ENCODE measurements around the gene ASTN1.

The ASTN1 gene

DNA sequence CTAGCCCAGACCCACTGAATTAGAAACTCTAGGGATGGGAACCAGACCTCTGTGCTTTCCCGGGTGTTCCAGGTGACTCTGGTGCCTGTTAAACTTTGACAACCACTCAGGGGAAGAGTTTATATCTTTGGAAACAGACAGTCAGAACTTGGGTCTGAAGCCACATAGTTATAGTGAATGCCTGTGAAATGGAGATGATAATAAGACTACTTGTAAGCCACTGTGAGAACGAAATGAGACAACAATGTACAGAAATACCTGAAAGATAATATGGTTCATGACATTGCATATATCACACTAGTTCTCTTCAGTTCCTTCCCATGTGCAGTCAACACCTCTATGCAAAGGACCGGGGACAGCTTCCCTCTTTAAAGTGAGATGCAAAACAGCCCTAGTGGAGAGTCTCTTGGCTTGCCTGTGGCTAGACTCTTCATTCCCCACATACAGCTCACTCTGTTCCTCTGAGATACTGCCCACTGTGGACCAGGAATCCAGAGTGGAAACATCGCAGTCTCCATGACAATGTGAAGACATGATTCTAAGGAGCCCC lies 287.5 kb downstream of the ASTN1 start:
- Histone ChIP-seq H3K4me3 (ENCODE audit: low read length in 2 of 2) (no peak overlapping the region), H3K4me1 (ENCODE audit: control insufficient read depth in 2 of 2, insufficient read depth in 2 of 2, low read length in 2 of 2) (no peaks in the 10 kb centered on the region), H3K9me3 (ENCODE audit: control insufficient read depth in 2 of 2, low read length in 2 of 2) (no peaks in the 10 kb centered on the region), H3K36me3 (ENCODE audit: control insufficient read depth in 2 of 2, insufficient read depth in 2 of 2, low read length in 2 of 2) (no peaks in the 10 kb centered on the region), H3K27me3 (ENCODE audit: control insufficient read depth in 2 of 2, insufficient read depth in 2 of 2, low read length in 2 of 2) (no peaks in the 10 kb centered on the region), H3K27ac (ENCODE audit: low read depth in 2 of 2, low read length in 2 of 2) (no peak overlapping the region), H3K9ac (ENCODE audit: low read depth in 1 of 2, low read length in 2 of 2) (no peak overlapping the region)

DNA sequence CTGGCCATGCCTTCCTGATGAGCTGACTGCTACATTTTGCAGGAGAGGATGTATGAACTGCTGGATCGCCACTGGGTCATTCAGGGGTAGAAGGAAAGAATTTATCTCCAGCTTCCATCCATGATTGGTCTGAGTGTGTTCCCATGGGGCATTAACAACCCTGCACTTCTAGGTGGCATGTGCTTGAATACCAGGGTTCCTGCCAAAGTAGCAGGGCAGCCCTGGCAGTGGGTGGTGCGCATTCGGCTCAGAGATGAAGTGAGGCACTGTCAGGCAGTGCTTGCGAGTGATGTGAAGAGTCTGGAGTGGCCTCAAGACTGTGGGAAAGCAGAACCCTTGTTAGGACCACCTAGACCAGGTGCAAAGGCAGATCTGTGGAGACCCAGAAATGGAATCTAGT lies 294.9 kb downstream of the ASTN1 start:
- Histone ChIP-seq H3K27me3 (ENCODE audit: control insufficient read depth in 2 of 2, insufficient read depth in 2 of 2, low read length in 2 of 2) (no peaks in the 10 kb centered on the region), H3K36me3 (ENCODE audit: control insufficient read depth in 2 of 2, insufficient read depth in 2 of 2, low read length in 2 of 2) (no peaks in the 10 kb centered on the region), H3K4me3 (ENCODE audit: low read length in 2 of 2) (no peak overlapping the region), H3K27ac (ENCODE audit: low read depth in 2 of 2, low read length in 2 of 2) (no peak overlapping the region), H3K4me1 (ENCODE audit: control insufficient read depth in 2 of 2, insufficient read depth in 2 of 2, low read length in 2 of 2) (no peaks in the 10 kb centered on the region), H3K9ac (ENCODE audit: low read depth in 1 of 2, low read length in 2 of 2) (no peak overlapping the region), H3K9me3 (ENCODE audit: control insufficient read depth in 2 of 2, low read length in 2 of 2) (no peaks in the 10 kb centered on the region)

DNA sequence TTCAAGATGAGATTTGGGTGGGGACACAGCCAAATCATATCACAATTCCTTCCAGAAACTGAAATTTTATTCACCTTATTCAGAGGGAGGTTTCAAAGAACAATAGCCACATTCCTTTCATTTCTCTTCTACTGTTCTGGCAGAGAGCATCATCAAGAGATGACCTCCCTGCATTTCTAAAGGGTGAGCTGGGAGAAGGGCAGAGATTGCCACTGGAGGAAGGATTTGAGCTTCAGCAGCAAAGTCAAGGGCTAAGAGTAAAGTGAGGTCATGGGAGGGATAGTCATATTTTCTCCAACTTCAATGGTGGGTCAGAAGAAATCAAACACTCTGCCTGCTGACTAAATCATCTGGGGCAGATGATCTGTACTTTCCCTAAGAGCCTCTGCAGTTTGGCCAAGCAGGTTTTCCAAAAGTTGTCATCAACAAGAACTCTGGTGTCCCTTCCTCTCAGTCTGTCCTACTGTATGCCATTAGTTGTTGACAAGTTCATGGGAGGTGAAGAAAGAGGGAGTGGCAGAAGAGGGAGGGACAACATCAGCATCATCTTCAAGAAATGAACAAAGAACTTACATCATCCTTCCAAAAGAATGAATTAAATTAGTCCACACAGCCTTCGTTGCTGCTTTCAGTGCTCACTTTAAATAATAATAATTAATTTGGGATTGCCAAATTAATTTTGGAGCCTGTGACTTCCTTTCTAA lies 298.3 kb downstream of the ASTN1 start:
- Histone ChIP-seq H3K9ac (ENCODE audit: low read depth in 1 of 2, low read length in 2 of 2) (no peak overlapping the region), H3K27ac (ENCODE audit: low read depth in 2 of 2, low read length in 2 of 2) (no peak overlapping the region), H3K4me3 (ENCODE audit: low read length in 2 of 2) (no peak overlapping the region), H3K27me3 (ENCODE audit: control insufficient read depth in 2 of 2, insufficient read depth in 2 of 2, low read length in 2 of 2) (no peaks in the 10 kb centered on the region), H3K36me3 (ENCODE audit: control insufficient read depth in 2 of 2, insufficient read depth in 2 of 2, low read length in 2 of 2) (no peaks in the 10 kb centered on the region), H3K4me1 (ENCODE audit: control insufficient read depth in 2 of 2, insufficient read depth in 2 of 2, low read length in 2 of 2) (no peaks in the 10 kb centered on the region), H3K9me3 (ENCODE audit: control insufficient read depth in 2 of 2, low read length in 2 of 2) (no peaks in the 10 kb centered on the region)

GRCh38 chr1:176864211-176864610 lies 300.3 kb downstream of the ASTN1 start:
- no peak overlapping the region for H3K9ac ChIP-seq (ENCODE audit: low read depth in 1 of 2, low read length in 2 of 2)
- no peak overlapping the region for H3K27ac ChIP-seq (ENCODE audit: low read depth in 2 of 2, low read length in 2 of 2)
- no peak overlapping the region for H3K4me3 ChIP-seq (ENCODE audit: low read length in 2 of 2)
- no peaks in the 10 kb centered on the region for H3K9me3 ChIP-seq (ENCODE audit: control insufficient read depth in 2 of 2, low read length in 2 of 2)
- H3K36me3 ChIP-seq (ENCODE audit: control insufficient read depth in 2 of 2, insufficient read depth in 2 of 2, low read length in 2 of 2): no peaks in the 10 kb centered on the region
- no peaks in the 10 kb centered on the region for H3K4me1 ChIP-seq (ENCODE audit: control insufficient read depth in 2 of 2, insufficient read depth in 2 of 2, low read length in 2 of 2)
- H3K27me3 ChIP-seq (ENCODE audit: control insufficient read depth in 2 of 2, insufficient read depth in 2 of 2, low read length in 2 of 2): no peaks in the 10 kb centered on the region

- Histone ChIP-seq H3K27me3 (ENCODE audit: control insufficient read depth in 2 of 2, insufficient read depth in 2 of 2, low read length in 2 of 2) (no peaks in the 10 kb centered on the region), H3K4me3 (ENCODE audit: low read length in 2 of 2) (no peak overlapping the region), H3K36me3 (ENCODE audit: control insufficient read depth in 2 of 2, insufficient read depth in 2 of 2, low read length in 2 of 2) (no peaks in the 10 kb centered on the region), H3K9ac (ENCODE audit: low read depth in 1 of 2, low read length in 2 of 2) (no peak overlapping the region), H3K9me3 (ENCODE audit: control insufficient read depth in 2 of 2, low read length in 2 of 2) (no peaks in the 10 kb centered on the region), H3K4me1 (ENCODE audit: control insufficient read depth in 2 of 2, insufficient read depth in 2 of 2, low read length in 2 of 2) (no peaks in the 10 kb centered on the region), H3K27ac (ENCODE audit: low read depth in 2 of 2, low read length in 2 of 2) (no peak overlapping the region)
Observed at GRCh38 chr1:176863613-176864012, 300.9 kb downstream of the ASTN1 start.

GRCh38 chr1:176858433-176858916 lies 306.0 kb downstream of the ASTN1 start:
- H3K27me3 ChIP-seq (ENCODE audit: control insufficient read depth in 2 of 2, insufficient read depth in 2 of 2, low read length in 2 of 2): no peaks in the 10 kb centered on the region
- H3K9me3 ChIP-seq (ENCODE audit: control insufficient read depth in 2 of 2, low read length in 2 of 2): no peaks in the 10 kb centered on the region
- H3K4me3 ChIP-seq (ENCODE audit: low read length in 2 of 2): no peak overlapping the region
- no peak overlapping the region for H3K27ac ChIP-seq (ENCODE audit: low read depth in 2 of 2, low read length in 2 of 2)
- H3K4me1 ChIP-seq (ENCODE audit: control insufficient read depth in 2 of 2, insufficient read depth in 2 of 2, low read length in 2 of 2): no peaks in the 10 kb centered on the region
- no peak overlapping the region for H3K9ac ChIP-seq (ENCODE audit: low read depth in 1 of 2, low read length in 2 of 2)
- H3K36me3 ChIP-seq (ENCODE audit: control insufficient read depth in 2 of 2, insufficient read depth in 2 of 2, low read length in 2 of 2): no peaks in the 10 kb centered on the region

GRCh38 chr1:176857632-176858031 lies 306.9 kb downstream of the ASTN1 start:
- H3K27me3 ChIP-seq (ENCODE audit: control insufficient read depth in 2 of 2, insufficient read depth in 2 of 2, low read length in 2 of 2): no peaks in the 10 kb centered on the region
- H3K9me3 ChIP-seq (ENCODE audit: control insufficient read depth in 2 of 2, low read length in 2 of 2): no peaks in the 10 kb centered on the region
- H3K4me3 ChIP-seq (ENCODE audit: low read length in 2 of 2): no peak overlapping the region
- no peak overlapping the region for H3K27ac ChIP-seq (ENCODE audit: low read depth in 2 of 2, low read length in 2 of 2)
- H3K4me1 ChIP-seq (ENCODE audit: control insufficient read depth in 2 of 2, insufficient read depth in 2 of 2, low read length in 2 of 2): no peaks in the 10 kb centered on the region
- H3K36me3 ChIP-seq (ENCODE audit: control insufficient read depth in 2 of 2, insufficient read depth in 2 of 2, low read length in 2 of 2): no peaks in the 10 kb centered on the region
- no peak overlapping the region for H3K9ac ChIP-seq (ENCODE audit: low read depth in 1 of 2, low read length in 2 of 2)

- H3K27me3 ChIP-seq (ENCODE audit: control insufficient read depth in 2 of 2, insufficient read depth in 2 of 2, low read length in 2 of 2): no peaks in the 10 kb centered on the region
- no peak overlapping the region for H3K27ac ChIP-seq (ENCODE audit: low read depth in 2 of 2, low read length in 2 of 2)
- H3K4me1 ChIP-seq (ENCODE audit: control insufficient read depth in 2 of 2, insufficient read depth in 2 of 2, low read length in 2 of 2): no peaks in the 10 kb centered on the region
- H3K36me3 ChIP-seq (ENCODE audit: control insufficient read depth in 2 of 2, insufficient read depth in 2 of 2, low read length in 2 of 2): no peaks in the 10 kb centered on the region
- no peak overlapping the region for H3K4me3 ChIP-seq (ENCODE audit: low read length in 2 of 2)
- no peaks in the 10 kb centered on the region for H3K9me3 ChIP-seq (ENCODE audit: control insufficient read depth in 2 of 2, low read length in 2 of 2)
- H3K9ac ChIP-seq (ENCODE audit: low read depth in 1 of 2, low read length in 2 of 2): no peak overlapping the region
Observed at GRCh38 chr1:176854758-176855745, 309.5 kb downstream of the ASTN1 start.

- no peaks in the 10 kb centered on the region for H3K9me3 ChIP-seq (ENCODE audit: control insufficient read depth in 2 of 2, low read length in 2 of 2)
Observed at GRCh38 chr1:176854121-176854520, 310.4 kb downstream of the ASTN1 start.

GRCh38 chr1:176853503-176853902 lies 311.0 kb downstream of the ASTN1 start:
- no peaks in the 10 kb centered on the region for H3K27me3 ChIP-seq (ENCODE audit: control insufficient read depth in 2 of 2, insufficient read depth in 2 of 2, low read length in 2 of 2)
- H3K9ac ChIP-seq (ENCODE audit: low read depth in 1 of 2, low read length in 2 of 2): no peak overlapping the region
- H3K4me1 ChIP-seq (ENCODE audit: control insufficient read depth in 2 of 2, insufficient read depth in 2 of 2, low read length in 2 of 2): no peaks in the 10 kb centered on the region
- H3K4me3 ChIP-seq (ENCODE audit: low read length in 2 of 2): no peak overlapping the region
- no peak overlapping the region for H3K27ac ChIP-seq (ENCODE audit: low read depth in 2 of 2, low read length in 2 of 2)
- H3K9me3 ChIP-seq (ENCODE audit: control insufficient read depth in 2 of 2, low read length in 2 of 2): no peaks in the 10 kb centered on the region
- no peaks in the 10 kb centered on the region for H3K36me3 ChIP-seq (ENCODE audit: control insufficient read depth in 2 of 2, insufficient read depth in 2 of 2, low read length in 2 of 2)

More at GRCh38 chr1:176854121-176854520, 310.4 kb downstream of the ASTN1 start:
- Histone ChIP-seq H3K27ac (ENCODE audit: low read depth in 2 of 2, low read length in 2 of 2) (no peak overlapping the region), H3K4me1 (ENCODE audit: control insufficient read depth in 2 of 2, insufficient read depth in 2 of 2, low read length in 2 of 2) (no peaks in the 10 kb centered on the region), H3K9ac (ENCODE audit: low read depth in 1 of 2, low read length in 2 of 2) (no peak overlapping the region), H3K27me3 (ENCODE audit: control insufficient read depth in 2 of 2, insufficient read depth in 2 of 2, low read length in 2 of 2) (no peaks in the 10 kb centered on the region), H3K4me3 (ENCODE audit: low read length in 2 of 2) (no peak overlapping the region), H3K36me3 (ENCODE audit: control insufficient read depth in 2 of 2, insufficient read depth in 2 of 2, low read length in 2 of 2) (no peaks in the 10 kb centered on the region)

Measured in mucosa of rectum (tissue), 2 donors.